Endodermal cell (in vitro differentiated cells): ENCODE results near the gene SLIT3. TPM values are rescaled to one million over a fixed set of nuclear protein-coding genes. Genes with fewer than 3 reads are reported as not detected.

ENCODE experiments used
- DNase-seq: peaks from one replicate; pipeline ENCODE4 v3.0.0-alpha.2; 2017
- H3K27ac ChIP-seq: 2 replicates; pipeline ENCODE4 v1.5.1; 2013; ENCODE audit warnings: mild to moderate bottlenecking, low read depth, low read length, moderate library complexity
- H3K27me3 ChIP-seq: 2 replicates; pipeline ENCODE4 v1.6.1; 2013; ENCODE audit warnings: mild to moderate bottlenecking, low read length, moderate library complexity; ENCODE audit not compliant: insufficient read depth, control insufficient read depth, poor library complexity, severe bottlenecking
- H3K36me3 ChIP-seq: 2 replicates; pipeline ENCODE4 v1.7.0; 2013; ENCODE audit warnings: mild to moderate bottlenecking, low read length, moderate library complexity; ENCODE audit not compliant: control insufficient read depth, insufficient read depth
- H3K4me1 ChIP-seq: one replicate; pipeline ENCODE4 v1.7.0; 2013; ENCODE audit warnings: low read length; ENCODE audit not compliant: control insufficient read depth, insufficient read depth
- H3K4me3 ChIP-seq: 2 replicates; pipeline ENCODE4 v1.5.1; 2013; ENCODE audit warnings: mild to moderate bottlenecking, low read length, moderate library complexity
- H3K9ac ChIP-seq: 2 replicates; pipeline ENCODE4 v1.6.1; 2013; ENCODE audit warnings: mild to moderate bottlenecking, low read length, moderate library complexity; ENCODE audit not compliant: poor library complexity, severe bottlenecking; ENCODE audit errors: extremely low read depth
- H3K9me3 ChIP-seq: 2 replicates; pipeline ENCODE4 v1.6.1; 2013; ENCODE audit warnings: mild to moderate bottlenecking, low read length, moderate library complexity; ENCODE audit not compliant: control insufficient read depth
- H3K27ac Mint-ChIP-seq: 2 replicates; pipeline ENCODE4 v1.8.0; 2020; ENCODE audit warnings: mixed read lengths
- H3K27me3 Mint-ChIP-seq: 2 replicates; pipeline ENCODE4 v1.8.0; 2021; ENCODE audit warnings: mild to moderate bottlenecking, mixed read lengths; ENCODE audit not compliant: insufficient read depth
- H3K36me3 Mint-ChIP-seq: 2 replicates; pipeline ENCODE4 v1.8.0; 2020; ENCODE audit warnings: low read depth, mixed read lengths
- H3K4me1 Mint-ChIP-seq: 2 replicates; pipeline ENCODE4 v1.8.0; 2020; ENCODE audit warnings: mixed read lengths
- H3K4me3 Mint-ChIP-seq: 2 replicates; pipeline ENCODE4 v1.8.0; 2020; ENCODE audit warnings: mild to moderate bottlenecking, moderate library complexity, mixed read lengths
- H3K9me3 Mint-ChIP-seq: 2 replicates; pipeline ENCODE4 v1.8.0; 2020; ENCODE audit warnings: mild to moderate bottlenecking, mixed read lengths
- CTCF ChIP-seq: fragments of 200-600 bp; sonication (generic); conservative IDR thresholded peaks from 2 replicates; pipeline ENCODE4 v1.5.0; 2021; ENCODE audit warnings: antibody characterized with exemption, mild to moderate bottlenecking
- WGBS, 2 experiments: methylation state at CpG; one replicate each; pipeline versions ENCODE4 v1.1.5 to v1.1.7; 2013; ENCODE audit warnings: missing lambda C conversion rate in 2 of 2, mixed read lengths in 1 of 2; ENCODE audit not compliant: insufficient coverage in 1 of 2, insufficient read length in 1 of 2; 5-methylcytosine and 5-hydroxymethylcytosine counted together
- total RNA-seq, 2 donors: library from RNA; stranded (reverse); fragmentation: NEBNext Ultra II Directional in 1 of 2; extraction: Animal tissue kit (Norgen Biotek cat#: 25700) in 1 of 2; gene quantifications; 2 replicates in 1 of 2; 3 replicates in 1 of 2; pipeline ENCODE4 v1.2.1, GENCODE V29; 2021

Gene SLIT3
- total RNA-seq, 2 donors from 2014 or later = 2.5 to 3.4 TPM

- no peak for TF ChIP-seq CTCF
- no peak overlapping the region for H3K27ac ChIP-seq
Observed at GRCh38 chr5:169165052-169165451, 135.9 kb downstream of the SLIT3 start.

GRCh38 chr5:169164481-169164925 lies 136.4 kb downstream of the SLIT3 start:
- peak overlapping the region; percentile 12 for H3K9ac ChIP-seq
- H3K27me3 Mint-ChIP-seq = no peaks in the 10 kb centered on the region

More at GRCh38 chr5:169165052-169165451, 135.9 kb downstream of the SLIT3 start:
- peak overlapping the region; percentile 89 for H3K27ac Mint-ChIP-seq
- WGBS, 2 experiments = 95% methylated on average over 1 of the region's 1 CpG; no CpG with 5 or more reads in 1 of the 2 experiments
- Histone ChIP-seq H3K36me3 (no peaks in the 10 kb centered on the region), H3K9ac (peak overlapping the region; percentile 12), H3K27me3 (no peaks in the 10 kb centered on the region), H3K4me1 (peaks cover 7% of the 10 kb centered on the region), H3K9me3 (peaks cover 2% of the 10 kb centered on the region), H3K4me3 (no peak overlapping the region)
- peaks cover 36% of the 10 kb centered on the region for H3K4me1 Mint-ChIP-seq
- H3K27me3 Mint-ChIP-seq = no peaks in the 10 kb centered on the region
- H3K9me3 Mint-ChIP-seq = peaks cover 2% of the 10 kb centered on the region
- no peaks in the 10 kb centered on the region for H3K36me3 Mint-ChIP-seq
- no peak overlapping the region for H3K4me3 Mint-ChIP-seq
- DNase-seq = no peak

GRCh38 chr5:169162407-169162806 lies 138.5 kb downstream of the SLIT3 start:
- TF ChIP-seq CTCF = no peak
- H3K27me3 Mint-ChIP-seq = no peaks in the 10 kb centered on the region
- DNase-seq = no peak
- no peak overlapping the region for H3K27ac Mint-ChIP-seq
- WGBS, 2 experiments = 62 to 67% methylated on average over 3 of the region's 3 CpGs
- Histone ChIP-seq H3K4me3 (no peak overlapping the region), H3K27ac (no peak overlapping the region), H3K9ac (no peak overlapping the region), H3K9me3 (peaks cover 28% of the 10 kb centered on the region), H3K36me3 (no peaks in the 10 kb centered on the region), H3K4me1 (peaks cover 7% of the 10 kb centered on the region), H3K27me3 (no peaks in the 10 kb centered on the region)
- H3K4me1 Mint-ChIP-seq = peaks cover 30% of the 10 kb centered on the region
- peaks cover 27% of the 10 kb centered on the region for H3K9me3 Mint-ChIP-seq
- H3K36me3 Mint-ChIP-seq = peaks cover 5% of the 10 kb centered on the region
- no peak overlapping the region for H3K4me3 Mint-ChIP-seq

More at GRCh38 chr5:169164481-169164925, 136.4 kb downstream of the SLIT3 start:
- peak; percentile 11 for TF ChIP-seq CTCF
- WGBS, 2 experiments = 48 to 50% methylated on average over 5 to 6 of the region's 6 CpGs
- Histone ChIP-seq H3K27ac (no peak overlapping the region), H3K36me3 (no peaks in the 10 kb centered on the region), H3K4me3 (no peak overlapping the region), H3K27me3 (no peaks in the 10 kb centered on the region), H3K4me1 (peaks cover 7% of the 10 kb centered on the region), H3K9me3 (peaks cover 7% of the 10 kb centered on the region)
- no peak overlapping the region for H3K4me3 Mint-ChIP-seq
- DNase-seq = peak; percentile 85
- H3K36me3 Mint-ChIP-seq = peaks cover 1% of the 10 kb centered on the region
- peaks cover 7% of the 10 kb centered on the region for H3K9me3 Mint-ChIP-seq
- peaks cover 36% of the 10 kb centered on the region for H3K4me1 Mint-ChIP-seq
- peak overlapping the region; percentile 89 for H3K27ac Mint-ChIP-seq
